22Rv1 (cell line): ENCODE results near the gene ARMC10.

Experiments used
- H3K27ac ChIP-seq: fragments of 450-650 bp; 2 replicates; pipeline ENCODE4 v1.5.1; 2017
- CTCF ChIP-seq: fragments of 450-650 bp; IDR thresholded peaks from 2 replicates; pipeline ENCODE4 v1.5.1; 2017; ENCODE audit warnings: mild to moderate bottlenecking
- ZFX ChIP-seq: fragments of 450-650 bp; IDR thresholded peaks from 2 replicates; pipeline ENCODE4 v1.6.1; 2017; ENCODE audit warnings: antibody characterized with exemption, borderline replicate concordance

The ARMC10 gene

GRCh38 chr7:103116991-103117390, 42.1 kb downstream of the ARMC10 start:
- peak overlapping the region; percentile 39 for H3K27ac ChIP-seq
- TF ChIP-seq CTCF (no peak), ZFX (no peak)

GRCh38 chr7:103117465-103117864, 42.5 kb downstream of the ARMC10 start:
- H3K27ac ChIP-seq, result no peak overlapping the region
- no peak for TF ChIP-seq ZFX
- TF ChIP-seq CTCF, result no peak

GRCh38 chr7:103119791-103120291, 44.9 kb downstream of the ARMC10 start:
- no peak overlapping the region for H3K27ac ChIP-seq
- TF ChIP-seq CTCF, result no peak
- no peak for TF ChIP-seq ZFX

GRCh38 chr7:103120362-103120761, 45.4 kb downstream of the ARMC10 start:
- no peak for TF ChIP-seq ZFX
- TF ChIP-seq CTCF, result no peak
- no peak overlapping the region for H3K27ac ChIP-seq

GRCh38 chr7:103121641-103122040, 46.7 kb downstream of the ARMC10 start:
- TF ChIP-seq CTCF (no peak), ZFX (no peak)
- H3K27ac ChIP-seq, result no peak overlapping the region

GRCh38 chr7:103123529-103123928, 48.6 kb downstream of the ARMC10 start:
- no peak overlapping the region for H3K27ac ChIP-seq
- TF ChIP-seq CTCF, result no peak
- TF ChIP-seq ZFX, result no peak

GRCh38 chr7:103124429-103124979, 49.6 kb downstream of the ARMC10 start:
- no peak overlapping the region for H3K27ac ChIP-seq
- TF ChIP-seq ZFX (no peak), CTCF (no peak)
